ENCODE results near the gene TSPAN2.

DNA sequence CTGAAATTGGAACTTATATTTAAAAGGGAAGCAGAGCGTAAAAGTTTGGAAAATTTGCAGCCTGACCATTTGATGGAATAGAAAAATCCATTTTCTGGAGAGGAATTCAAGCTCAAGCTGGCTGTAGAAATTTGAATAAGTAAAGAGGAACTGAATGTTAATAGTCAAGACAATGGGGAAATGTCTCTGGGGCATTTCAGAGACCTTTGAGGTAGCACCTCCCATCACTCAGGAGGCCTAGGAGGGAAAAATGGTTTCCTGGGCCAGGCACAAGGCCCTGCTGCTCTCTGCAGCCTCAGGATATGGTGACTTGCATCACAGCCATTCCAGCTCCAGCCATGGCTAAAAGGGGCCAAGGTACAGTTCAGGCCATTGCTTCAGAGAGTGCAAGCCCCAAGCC, 77.3 kb downstream of the TSPAN2 start:
- TF ChIP-seq TCF4 (CRISPR knock-in tag; IDR thresholded peaks at IDR 0.05; ENCODE audit: borderline replicate concordance) (no peak), OSR1 (CRISPR knock-in tag; IDR thresholded peaks at IDR 0.05) (no peak), ARNTL (CRISPR knock-in tag; IDR thresholded peaks at IDR 0.05; ENCODE audit: borderline replicate concordance, low read depth) (no peak)
